Activated CD4-positive, alpha-beta T cell treated with anti-CD3 and anti-CD28 coated beads for 1 hour (primary cell): ENCODE results near the gene FAM210A.

Experiments used
- DNase-seq: peaks from one replicate; pipeline ENCODE4 v3.0.0-alpha.2; 2020

FAM210A gene

DNA sequence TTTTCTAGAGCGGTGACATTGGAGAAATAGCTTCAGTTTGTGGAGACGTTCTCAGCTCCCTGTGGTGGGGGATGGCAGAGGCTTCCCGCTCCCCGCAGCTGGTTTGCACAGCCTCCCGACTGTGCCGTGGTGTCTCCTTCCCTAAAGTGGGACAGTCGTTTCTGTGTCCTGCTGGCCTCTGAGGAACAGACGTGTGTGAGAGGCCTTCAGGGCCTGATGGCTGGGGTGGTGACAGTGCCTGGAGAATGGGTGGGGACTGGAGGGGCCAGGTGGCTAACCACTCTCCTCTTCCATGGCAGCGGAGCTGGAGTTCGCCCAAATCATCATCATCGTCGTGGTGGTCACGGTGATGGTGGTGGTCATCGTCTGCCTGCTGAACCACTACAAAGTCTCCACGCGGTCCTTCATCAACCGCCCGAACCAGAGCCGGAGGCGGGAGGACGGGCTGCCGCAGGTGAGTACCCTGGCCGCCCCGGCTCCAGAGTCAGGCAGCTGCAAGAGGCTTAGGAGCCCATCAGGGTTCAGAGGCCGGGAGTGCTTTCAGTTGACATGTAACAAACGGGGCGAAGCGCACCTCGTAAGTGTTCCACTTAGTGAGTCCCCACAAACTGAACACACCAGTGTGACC, 105.4 kb downstream of the FAM210A start:
- DNase-seq, result no peak

DNA sequence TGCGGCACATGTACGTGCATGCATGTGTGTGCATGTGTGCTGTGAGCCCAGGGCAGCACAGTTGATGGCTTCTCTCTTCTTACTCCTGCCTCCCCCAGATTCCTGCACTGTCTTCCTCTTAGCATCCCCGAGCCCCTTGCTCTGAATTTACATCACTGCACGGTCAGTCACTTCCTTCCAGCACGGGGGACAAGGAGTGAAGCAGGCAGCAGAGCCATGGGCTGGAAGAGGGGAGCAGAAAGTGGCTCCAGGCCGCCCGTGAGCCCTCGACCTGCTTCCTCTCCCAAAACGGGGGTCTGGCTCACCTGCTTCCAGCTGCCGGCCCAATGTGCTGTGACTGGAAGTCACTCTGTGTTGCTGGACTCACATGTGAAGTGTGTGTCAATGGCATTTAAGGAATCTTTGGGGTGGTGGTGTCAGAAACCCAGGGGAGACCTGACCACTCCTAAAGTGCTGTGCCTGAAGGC, 106.1 kb downstream of the FAM210A start:
- DNase-seq, result no peak

DNA sequence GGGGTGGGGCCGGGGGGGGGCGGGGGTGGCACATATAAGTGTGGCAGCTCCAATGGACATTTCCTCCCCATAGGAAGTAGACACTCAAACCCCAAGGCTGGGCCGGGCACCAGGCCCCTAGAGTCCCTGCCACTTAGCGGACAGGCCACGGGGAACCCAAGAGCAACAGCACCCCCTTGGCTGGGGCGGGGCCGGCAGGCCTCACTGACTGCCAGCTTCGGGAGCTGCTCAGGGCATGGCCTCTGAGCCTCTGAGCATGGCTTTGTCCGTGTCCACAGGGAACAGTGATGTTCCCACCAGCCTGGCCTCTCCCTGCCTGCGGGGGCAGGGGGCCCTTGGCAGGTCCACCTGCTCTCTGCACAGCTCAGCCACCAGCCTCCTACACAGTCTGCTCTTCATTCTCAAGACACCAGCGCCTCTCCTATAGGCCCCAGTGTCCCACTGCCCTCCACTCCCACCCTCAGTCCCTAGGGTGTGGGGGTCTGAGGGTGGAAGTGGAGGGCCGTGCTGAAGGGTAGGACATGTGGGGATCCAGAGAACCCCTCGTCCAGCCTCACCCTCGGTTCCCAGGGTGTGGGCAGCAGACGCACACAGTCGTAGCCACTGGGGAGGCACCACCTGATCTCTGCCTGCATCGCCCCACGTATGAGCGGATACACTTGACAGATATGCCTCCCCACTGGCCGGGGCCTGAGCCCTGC, 106.7 kb downstream of the FAM210A start:
- DNase-seq, result no peak

DNA sequence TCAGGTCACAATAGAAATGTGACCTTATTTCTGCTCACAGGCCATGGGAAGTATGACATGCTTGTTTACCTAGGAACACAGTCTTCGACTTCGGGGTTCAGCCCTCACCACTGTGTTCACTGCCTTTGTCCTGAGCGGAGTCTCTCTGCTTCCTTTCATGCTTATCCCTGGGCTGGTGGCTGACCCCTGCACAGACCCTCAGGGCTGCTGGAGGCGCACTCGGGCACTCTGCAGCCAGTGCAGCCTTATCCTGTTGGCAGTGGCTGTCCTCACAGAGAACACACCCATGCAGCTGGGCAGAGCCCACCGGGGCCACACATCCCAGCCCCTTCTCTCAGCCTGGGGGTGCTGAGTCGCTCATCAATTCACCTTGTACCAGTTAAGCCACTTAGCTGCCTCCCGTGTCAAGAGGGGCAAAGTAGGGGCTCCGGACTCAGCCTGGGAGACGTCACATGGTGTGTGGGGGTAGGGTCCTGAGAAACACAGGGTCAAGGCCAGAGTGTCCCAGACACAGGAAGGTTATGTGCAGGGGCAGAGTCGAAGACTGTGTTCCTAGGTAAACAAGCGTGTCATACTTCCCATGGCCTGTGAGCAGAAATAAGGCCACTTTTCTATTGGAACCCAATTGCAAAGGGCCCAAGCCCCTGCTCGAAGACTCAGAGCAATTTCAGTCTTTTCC, 107.5 kb downstream of the FAM210A start:
- DNase-seq, result no peak

DNA sequence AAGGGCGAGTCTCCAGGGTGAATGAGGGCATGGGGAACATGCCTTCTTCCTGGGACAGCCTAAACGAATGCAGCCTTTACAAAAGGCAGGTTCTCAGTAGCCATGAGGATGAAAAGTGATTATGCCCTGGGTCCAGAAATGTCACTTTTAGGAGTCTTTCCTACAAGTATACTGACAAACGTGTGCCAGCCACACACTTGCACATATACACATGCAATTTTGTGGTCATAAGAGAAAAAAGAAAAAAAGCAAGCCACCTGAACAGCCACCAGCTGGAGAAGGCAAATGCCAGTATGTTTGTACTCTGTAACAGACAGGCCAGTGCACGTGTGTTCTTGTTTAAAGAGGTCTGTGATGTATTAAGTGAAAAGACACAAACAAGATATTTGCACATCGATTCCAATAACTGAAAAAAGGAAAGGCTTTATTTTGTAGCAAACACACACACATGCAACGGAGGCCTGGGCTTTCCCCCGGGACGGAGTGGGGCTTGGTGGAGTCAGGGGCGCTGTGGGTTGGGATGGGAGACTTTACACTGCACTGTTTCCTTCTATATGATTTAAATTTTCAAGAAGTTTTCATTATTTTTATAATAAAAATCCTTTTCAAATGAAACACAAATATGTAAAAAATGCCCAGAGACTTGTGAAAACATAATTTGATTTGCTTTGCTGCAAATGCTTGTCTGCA, 108.4 kb downstream of the FAM210A start:
- no peak for DNase-seq

DNA sequence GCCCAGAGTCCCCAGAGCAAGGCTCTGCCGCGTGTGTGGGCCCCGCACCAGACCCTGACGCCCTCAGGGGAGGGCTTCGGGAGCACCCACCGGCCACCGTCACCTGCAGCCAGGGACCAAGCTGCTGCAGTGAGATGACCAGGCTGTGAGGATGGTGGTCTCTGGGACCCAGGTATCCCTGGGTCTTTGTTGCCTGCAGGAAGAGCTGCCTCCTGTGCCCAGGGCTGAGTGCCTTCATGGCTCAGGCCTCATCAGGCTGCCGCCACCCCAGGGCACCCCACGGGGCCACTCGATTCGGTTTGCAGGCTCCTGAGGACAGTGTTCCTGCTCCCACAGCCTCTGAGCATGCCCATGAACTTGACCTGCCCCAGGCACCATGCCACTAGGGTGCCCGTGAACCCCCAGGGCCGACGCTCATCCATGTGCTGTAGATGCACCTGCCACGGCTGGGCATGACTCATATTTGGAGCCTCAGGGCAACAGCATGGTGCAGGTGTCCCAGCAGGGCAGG, 109.8 kb downstream of the FAM210A start:
- no peak for DNase-seq

DNA sequence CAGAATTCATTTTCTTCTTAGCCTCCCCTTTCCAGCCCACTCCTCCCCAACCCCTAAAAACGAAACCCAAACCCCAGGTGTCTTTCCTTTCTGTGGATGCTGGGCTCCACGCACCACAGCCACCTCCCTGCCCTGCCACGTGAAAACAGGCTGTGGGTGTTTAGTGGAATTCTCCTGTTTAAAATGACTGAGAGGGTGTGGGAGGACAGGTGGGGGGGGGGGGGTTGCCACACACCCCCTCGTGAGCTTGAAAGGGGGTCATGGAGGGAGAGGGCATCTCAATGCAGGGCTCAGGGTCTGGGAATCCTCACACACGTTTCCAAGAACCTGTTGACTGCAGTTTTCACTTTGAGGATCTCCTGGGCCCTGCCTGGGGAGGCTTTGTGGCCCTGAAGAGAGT, 110.3 kb downstream of the FAM210A start:
- DNase-seq, result no peak

DNA sequence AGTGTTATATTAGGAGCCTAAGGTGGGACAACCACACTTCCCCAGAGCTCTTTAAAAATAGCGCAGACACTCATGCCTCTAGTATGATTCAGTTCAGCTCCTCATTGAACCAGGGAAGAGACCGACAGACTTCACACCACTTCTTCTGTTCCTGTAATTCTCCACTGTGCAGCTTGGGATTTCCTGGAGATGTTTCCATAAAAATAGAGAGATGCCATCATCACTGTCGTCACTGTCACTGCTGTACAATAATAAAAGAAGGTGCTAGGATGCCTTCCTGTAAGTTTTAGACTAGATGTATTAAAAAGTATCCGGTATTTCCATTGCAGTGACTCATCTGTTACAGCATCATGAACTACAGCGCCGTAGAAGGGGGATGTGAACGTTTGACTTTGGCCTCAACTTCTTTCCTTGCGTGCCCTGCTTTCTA, 110.9 kb downstream of the FAM210A start:
- DNase-seq, result no peak

DNA sequence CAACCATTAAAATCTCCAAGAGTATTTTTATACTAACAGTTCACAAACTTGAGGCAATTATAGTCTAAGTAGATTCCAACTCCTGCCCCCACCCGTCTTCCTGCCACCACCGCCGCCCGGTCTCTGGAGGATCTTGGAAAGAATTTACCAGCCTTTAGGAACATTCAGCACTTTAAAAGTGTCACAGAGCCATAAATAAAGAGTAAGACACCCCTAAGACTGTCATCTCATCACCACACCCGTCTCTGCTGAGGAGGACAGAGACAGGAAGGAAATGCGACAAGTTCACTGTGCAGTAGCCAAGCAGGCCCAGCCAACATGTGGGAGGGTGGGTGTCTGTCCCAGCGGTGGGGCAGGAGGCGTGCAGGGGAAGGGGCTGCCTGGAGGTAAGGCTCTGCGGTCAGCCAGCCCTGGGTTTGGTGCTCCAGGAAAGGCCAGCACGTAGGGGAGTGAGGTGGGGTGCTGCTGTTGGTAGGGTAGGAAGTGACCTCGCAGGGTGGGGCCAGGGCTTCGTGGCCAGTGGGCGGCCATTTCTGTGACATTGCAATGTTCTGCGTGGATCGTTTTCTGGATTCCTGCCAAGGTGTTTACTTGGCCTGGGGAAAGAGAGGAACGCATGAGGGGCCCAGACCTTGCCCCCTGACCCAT, 111.6 kb downstream of the FAM210A start:
- DNase-seq, result no peak

DNA sequence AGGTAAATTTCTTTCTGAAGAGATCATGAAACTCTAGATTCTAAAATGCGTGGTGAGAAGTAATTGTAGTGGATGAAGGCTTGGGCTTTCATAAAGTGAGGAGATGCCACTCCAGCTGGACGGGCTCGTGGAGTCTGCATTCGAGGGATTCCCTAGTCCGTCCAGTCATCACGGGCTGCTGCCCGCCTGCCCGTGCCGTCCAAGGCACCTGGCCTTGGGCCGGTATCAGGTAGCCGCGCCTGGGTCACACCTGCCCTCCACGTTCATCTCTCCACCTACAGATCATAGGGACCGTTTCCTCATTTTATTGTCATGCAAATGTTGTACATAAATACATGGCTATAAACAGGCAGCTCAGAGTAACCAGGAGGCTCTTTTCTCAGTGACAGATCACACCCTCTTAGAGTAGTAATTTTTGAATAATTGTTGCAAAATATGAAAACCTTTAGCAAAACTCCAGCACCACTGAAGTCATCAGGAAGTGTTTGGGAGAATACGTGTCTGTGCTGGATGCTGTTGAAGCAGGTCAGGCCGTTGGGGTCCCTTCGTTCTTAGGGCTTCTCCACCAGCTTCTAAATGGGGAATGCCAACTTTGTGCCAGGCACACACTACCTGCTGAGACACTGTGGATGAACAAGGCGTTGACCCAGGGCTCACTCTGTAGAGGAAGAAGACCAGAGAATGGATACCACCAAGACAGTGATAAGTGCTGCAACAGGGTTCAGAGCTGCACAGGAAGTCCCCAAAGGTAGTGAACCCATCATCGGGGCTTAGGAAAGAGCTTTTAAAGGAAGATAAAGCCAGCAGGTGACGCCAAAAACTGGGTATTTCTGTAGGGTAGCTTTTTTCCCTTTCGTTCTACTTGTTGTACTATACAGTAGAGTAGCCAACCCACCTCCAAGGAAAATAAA, 112.5 kb downstream of the FAM210A start:
- DNase-seq, result no peak
